H7 (cell line): Measurements from ENCODE around the gene OR7G1. TPM values are rescaled to one million over a fixed set of nuclear protein-coding genes. Genes with fewer than 3 reads are reported as not detected.
"Not testable (repeated sequence)": the region's sequence is repeated elsewhere in the genome, so short reads cannot be mapped to it uniquely, and the experiment has no call there.

Experiments
- DNase-seq: peaks from one replicate; pipeline ENCODE4 v3.0.0; 2012
- H3K27me3 ChIP-seq: 2 replicates; pipeline ENCODE4 v1.6.0; 2011; ENCODE audit warnings: mild to moderate bottlenecking, low read length; ENCODE audit not compliant: control insufficient read depth, insufficient read depth
- H3K36me3 ChIP-seq: replicated peaks from 2 replicates; pipeline ENCODE4 v1.5.1; 2011; ENCODE audit warnings: low read length; ENCODE audit not compliant: control insufficient read depth, insufficient read depth
- H3K4me3 ChIP-seq: 2 replicates; pipeline ENCODE4 v1.5.1; 2011; ENCODE audit warnings: low read depth, mild to moderate bottlenecking, control low read depth, low read length, moderate library complexity; ENCODE audit not compliant: insufficient read depth
- total RNA-seq: library from RNA; depleted of rRNA; stranded (reverse); fragments of >200 nt; shearing (Covaris generic); gene quantifications from 2 replicates; pipeline ENCODE4 v1.2.3, GENCODE V29; 2014

OR7G1 gene
- total RNA-seq, 1 experiment from 2014 or later: not detected

GRCh38 chr19:9130965-9131364, 15.4 kb upstream of the OR7G1 start:
- no peak for DNase-seq
- Histone ChIP-seq H3K27me3 (no peaks in the 10 kb centered on the region), H3K36me3 (no peaks in the 10 kb centered on the region), H3K4me3 (no peak overlapping the region)

- no peaks in the 10 kb centered on the region for H3K27me3 ChIP-seq
- no peak for DNase-seq
These were observed 12.6 kb upstream of the OR7G1 start for GRCh38 chr19:9128171-9128570.

GRCh38 chr19:9126900-9127405, 11.4 kb upstream of the OR7G1 start, which contains the start of gene OR7G3:
TSS of gene OR7G3 (minus strand) at chr19:9126950. CDS start at chr19:9126950, 0 bp downstream.
- H3K4me3 ChIP-seq: no peak within 1 kb of the TSS
- no peaks in the 10 kb centered on the region for H3K36me3 ChIP-seq
- no peak for DNase-seq
- H3K27me3 ChIP-seq: no peaks in the 10 kb centered on the region

More at GRCh38 chr19:9128171-9128570, 12.6 kb upstream of the OR7G1 start:
- no peak overlapping the region for H3K4me3 ChIP-seq
- no peaks in the 10 kb centered on the region for H3K36me3 ChIP-seq

- Histone ChIP-seq H3K36me3 (no peaks in the 10 kb centered on the region), H3K4me3 (no peak overlapping the region), H3K27me3 (no peaks in the 10 kb centered on the region)
- DNase-seq: no peak
These were observed 984 bp upstream of the OR7G1 start for GRCh38 chr19:9116547-9116946.

- Histone ChIP-seq H3K36me3 (no peaks in the 10 kb centered on the region), H3K4me3 (no peak overlapping the region), H3K27me3 (no peaks in the 10 kb centered on the region)
- DNase-seq: no peak
These were observed 5.6 kb downstream of the OR7G1 start for GRCh38 chr19:9109959-9110358.

- Histone ChIP-seq H3K27me3 (no peaks in the 10 kb centered on the region), H3K36me3 (no peaks in the 10 kb centered on the region), H3K4me3 (no peak within 1 kb of the TSS)
- no peak for DNase-seq
These were observed 8.2 kb downstream of the OR7G1 start, which contains the start of gene OR7G2 for GRCh38 chr19:9107375-9107774. TSS of gene OR7G2 (minus strand) at chr19:9107475. CDS start at chr19:9103243, 4,232 bp downstream.

GRCh38 chr19:9086761-9087160, 28.8 kb downstream of the OR7G1 start, which contains the start of gene OR1M1:
TSS of gene OR1M1 (plus strand) at chr19:9087061. CDS start at chr19:9093245, 6,184 bp downstream.
- Histone ChIP-seq H3K36me3 (no peaks in the 10 kb centered on the region), H3K4me3 (no peak within 1 kb of the TSS), H3K27me3 (no peaks in the 10 kb centered on the region)
- DNase-seq: no peak

- H3K36me3 ChIP-seq: no peaks in the 10 kb centered on the region
- no peaks in the 10 kb centered on the region for H3K27me3 ChIP-seq
- no peak for DNase-seq
- H3K4me3 ChIP-seq: no peak overlapping the region
These were observed 36.9 kb downstream of the OR7G1 start for GRCh38 chr19:9078651-9079050.

GRCh38 chr19:9076901-9077300, 38.7 kb downstream of the OR7G1 start:
- DNase-seq: no peak
- H3K27me3 ChIP-seq: no peaks in the 10 kb centered on the region
- H3K36me3 ChIP-seq: no peaks in the 10 kb centered on the region
- no peak overlapping the region for H3K4me3 ChIP-seq

- H3K4me3 ChIP-seq: no peak overlapping the region
- no peaks in the 10 kb centered on the region for H3K27me3 ChIP-seq
- no peaks in the 10 kb centered on the region for H3K36me3 ChIP-seq
- peak; percentile 63 for DNase-seq
These were observed 40.3 kb downstream of the OR7G1 start for GRCh38 chr19:9075064-9075949.

- DNase-seq: peak; percentile 32
- Histone ChIP-seq H3K27me3 (no peaks in the 10 kb centered on the region), H3K4me3 (no peak overlapping the region), H3K36me3 (no peaks in the 10 kb centered on the region)
These were observed 41.8 kb downstream of the OR7G1 start for GRCh38 chr19:9073806-9074205.

- DNase-seq, H3K4me3 ChIP-seq, H3K36me3 ChIP-seq, H3K27me3 ChIP-seq: not testable (repeated sequence)
These were observed 43.8 kb downstream of the OR7G1 start for GRCh38 chr19:9071720-9072119.

GRCh38 chr19:9070066-9070465, 45.5 kb downstream of the OR7G1 start:
- Histone ChIP-seq H3K4me3 (no peak overlapping the region), H3K36me3 (no peaks in the 10 kb centered on the region), H3K27me3 (no peaks in the 10 kb centered on the region)
- DNase-seq: peak; percentile 62

- peak; percentile 58 for DNase-seq
- no peak overlapping the region for H3K4me3 ChIP-seq
- no peaks in the 10 kb centered on the region for H3K27me3 ChIP-seq
- H3K36me3 ChIP-seq: no peaks in the 10 kb centered on the region
These were observed 50.0 kb downstream of the OR7G1 start for GRCh38 chr19:9065457-9066014.
